SIG-M5 treated with dmso at 0.1 percent for 504 hours (cell line): ENCODE data around the gene MN1.

Experiments used
- DNase-seq: peaks from one replicate; lab custom pipeline; 2025; ENCODE audit not compliant: unreplicated experiment; lab: John Stamatoyannopoulos, UW

Gene MN1

DNA sequence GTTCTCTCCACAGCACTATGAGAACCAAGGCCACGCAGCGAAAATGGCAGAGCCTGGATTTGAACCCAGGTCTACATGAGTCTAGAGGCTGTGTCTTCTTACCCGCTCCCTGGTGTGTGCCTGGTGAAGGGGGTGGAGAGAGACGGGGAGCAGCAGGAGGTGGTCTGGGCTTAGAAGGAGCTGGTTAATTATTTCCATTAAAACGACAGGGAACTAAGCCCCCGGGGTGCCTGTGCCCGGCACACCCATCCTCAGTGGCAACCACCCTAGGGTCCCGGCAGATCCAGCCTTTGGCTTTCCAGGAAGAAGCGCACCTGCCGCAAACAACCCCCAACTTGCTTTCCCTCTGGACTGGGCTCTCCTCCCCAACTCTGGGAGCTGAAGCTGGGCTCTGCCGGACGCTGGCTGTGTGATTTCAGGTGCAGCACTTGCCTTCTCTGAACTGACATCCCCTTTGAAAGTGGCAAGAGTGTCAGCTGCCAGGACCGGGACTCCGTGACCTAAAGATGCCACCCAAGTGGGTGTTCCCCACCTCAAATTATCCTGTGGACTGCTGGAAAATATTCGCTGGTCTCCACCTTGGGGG lies 35.8 kb downstream of the MN1 start:
- DNase-seq = no peak

DNA sequence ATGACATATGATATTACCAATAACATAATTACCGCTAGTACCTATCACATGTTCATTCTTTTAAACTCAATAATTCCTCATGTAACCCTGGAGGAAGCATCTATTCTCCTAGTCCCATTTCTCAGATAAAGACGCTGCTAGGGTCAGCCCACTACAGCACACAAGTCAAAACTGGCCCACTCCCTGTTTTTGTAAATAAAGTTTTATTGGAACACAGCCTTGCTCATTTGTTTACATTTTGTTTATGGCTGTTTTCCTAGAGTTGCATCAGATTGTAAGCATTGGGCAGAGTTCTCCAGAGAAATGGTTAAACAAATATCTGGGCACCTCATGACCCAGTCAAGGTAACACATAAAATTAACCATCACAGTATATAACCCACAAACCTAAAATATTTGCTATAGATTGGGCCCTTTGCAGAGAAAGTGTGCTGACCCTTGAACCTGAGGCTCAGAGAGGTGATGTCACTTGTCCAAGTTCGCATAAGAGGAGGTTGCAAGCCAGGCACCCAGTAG lies 36.8 kb downstream of the MN1 start:
- DNase-seq = no peak

- DNase-seq = no peak
Measured at GRCh38 chr22:27761665-27762064, 39.9 kb downstream of the MN1 start.

DNA sequence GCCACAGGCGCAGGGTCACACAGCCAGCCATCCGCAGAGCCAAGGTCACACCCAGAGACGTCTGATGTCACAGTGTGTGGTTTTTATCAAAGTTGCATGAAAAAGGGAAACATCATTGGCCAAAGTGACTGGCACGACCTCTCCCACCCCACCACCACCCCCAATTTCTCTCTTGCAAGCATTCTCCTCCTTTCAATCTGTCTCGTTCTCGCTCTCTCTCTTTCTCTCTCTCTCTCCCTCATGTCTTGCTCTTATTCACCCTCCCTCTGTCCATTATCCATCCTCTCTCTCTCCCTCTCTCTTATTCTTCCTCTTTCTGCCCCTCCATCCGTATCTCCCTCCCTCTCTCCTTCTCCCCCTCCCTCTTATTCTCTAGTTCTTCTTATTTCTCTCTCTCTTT lies 40.6 kb downstream of the MN1 start:
- DNase-seq = no peak

- no peak for DNase-seq
Measured at GRCh38 chr22:27760474-27760873, 41.1 kb downstream of the MN1 start.

- no peak for DNase-seq
Measured at GRCh38 chr22:27757928-27758525, 43.5 kb downstream of the MN1 start.

DNA sequence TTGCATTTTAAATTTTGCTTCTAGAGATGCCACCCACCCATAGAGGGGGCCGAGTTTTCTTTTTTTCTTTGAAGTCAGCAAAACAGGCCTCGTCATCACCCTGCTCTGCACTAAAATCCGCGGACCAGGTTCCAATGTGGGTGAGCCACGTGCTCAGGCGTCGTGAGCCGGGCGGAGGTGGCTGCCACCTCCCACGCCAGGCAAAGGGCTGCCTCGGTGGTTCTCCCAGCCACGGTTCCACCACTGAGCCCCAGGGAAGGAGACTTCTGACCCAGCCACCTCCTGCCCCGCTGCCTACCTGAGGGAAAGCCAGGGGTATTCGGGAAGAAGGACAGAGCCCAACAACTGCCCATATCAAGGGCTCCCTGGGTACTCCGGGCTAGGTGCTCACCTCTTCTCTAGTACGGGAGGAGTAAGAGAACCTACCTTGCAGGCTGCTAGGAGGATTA lies 45.3 kb downstream of the MN1 start:
- DNase-seq = no peak

DNA sequence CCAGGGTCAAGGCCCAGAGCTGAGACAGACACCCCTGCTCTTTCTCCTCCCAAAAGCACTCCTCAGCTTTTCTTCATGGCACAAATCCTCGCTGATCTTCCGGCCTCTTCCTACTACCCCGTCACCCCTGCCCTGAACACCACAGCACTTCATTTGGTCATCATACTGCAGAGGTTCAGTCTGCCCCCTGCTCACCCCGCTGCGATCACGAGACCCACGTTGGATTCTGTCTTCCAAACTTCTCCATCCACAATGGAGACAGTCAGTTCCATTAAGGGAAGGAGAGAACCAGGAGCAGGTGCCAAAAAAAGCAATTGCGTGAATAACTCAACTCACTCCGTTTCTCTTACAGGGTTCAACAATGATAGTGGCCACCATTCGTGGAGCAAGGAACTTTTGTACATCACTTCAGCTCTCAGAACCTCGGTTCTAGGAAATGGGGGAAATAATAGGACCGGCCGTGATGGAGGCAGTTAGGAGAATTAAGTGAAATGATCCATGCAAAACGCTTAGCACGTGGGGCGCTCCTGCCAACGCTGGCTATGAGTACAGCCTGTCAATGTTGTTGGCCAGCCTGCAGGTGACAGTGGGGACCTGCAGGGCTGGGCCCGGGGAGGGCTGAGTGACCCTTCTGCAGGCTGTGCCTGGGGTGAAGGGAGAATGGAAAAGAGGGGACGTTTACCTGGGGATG lies 45.9 kb downstream of the MN1 start:
- DNase-seq = no peak

- DNase-seq = no peak
Measured at GRCh38 chr22:27754888-27755480, 46.6 kb downstream of the MN1 start.

DNA sequence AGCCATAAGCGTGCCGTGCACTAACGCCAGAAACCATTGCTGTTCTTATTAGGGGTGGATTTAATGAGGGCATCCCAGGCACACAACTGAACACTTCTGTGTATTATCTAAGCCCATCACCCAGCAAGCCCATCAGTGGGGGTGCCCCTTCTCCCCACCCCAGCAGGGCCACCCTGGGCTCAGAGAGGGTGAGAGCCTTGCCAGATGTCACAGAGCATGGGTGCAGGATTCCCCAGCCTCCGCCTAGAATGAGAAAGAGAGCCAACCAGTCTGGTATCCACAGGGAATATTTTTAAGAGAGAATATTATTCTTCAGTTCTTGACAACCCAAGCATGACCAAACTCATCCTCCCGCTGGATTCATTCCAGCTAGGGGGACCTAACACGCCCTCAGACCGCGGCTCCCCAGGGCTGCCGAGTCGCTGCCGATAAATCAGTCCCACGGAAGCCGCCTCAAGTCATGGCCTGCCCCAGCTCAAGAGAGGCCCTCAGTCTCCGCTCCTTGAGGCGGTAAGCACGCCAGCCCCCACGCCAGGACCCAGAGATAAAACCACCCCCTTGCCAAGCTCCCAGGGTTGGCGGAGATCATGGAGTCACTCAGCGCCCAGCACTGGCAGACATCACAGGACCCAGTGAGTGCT lies 47.2 kb downstream of the MN1 start:
- DNase-seq = no peak

- DNase-seq = no peak
Measured at GRCh38 chr22:27752771-27753170, 48.8 kb downstream of the MN1 start.

GRCh38 chr22:27752141-27752540 lies 49.4 kb downstream of the MN1 start:
- DNase-seq = no peak

DNA sequence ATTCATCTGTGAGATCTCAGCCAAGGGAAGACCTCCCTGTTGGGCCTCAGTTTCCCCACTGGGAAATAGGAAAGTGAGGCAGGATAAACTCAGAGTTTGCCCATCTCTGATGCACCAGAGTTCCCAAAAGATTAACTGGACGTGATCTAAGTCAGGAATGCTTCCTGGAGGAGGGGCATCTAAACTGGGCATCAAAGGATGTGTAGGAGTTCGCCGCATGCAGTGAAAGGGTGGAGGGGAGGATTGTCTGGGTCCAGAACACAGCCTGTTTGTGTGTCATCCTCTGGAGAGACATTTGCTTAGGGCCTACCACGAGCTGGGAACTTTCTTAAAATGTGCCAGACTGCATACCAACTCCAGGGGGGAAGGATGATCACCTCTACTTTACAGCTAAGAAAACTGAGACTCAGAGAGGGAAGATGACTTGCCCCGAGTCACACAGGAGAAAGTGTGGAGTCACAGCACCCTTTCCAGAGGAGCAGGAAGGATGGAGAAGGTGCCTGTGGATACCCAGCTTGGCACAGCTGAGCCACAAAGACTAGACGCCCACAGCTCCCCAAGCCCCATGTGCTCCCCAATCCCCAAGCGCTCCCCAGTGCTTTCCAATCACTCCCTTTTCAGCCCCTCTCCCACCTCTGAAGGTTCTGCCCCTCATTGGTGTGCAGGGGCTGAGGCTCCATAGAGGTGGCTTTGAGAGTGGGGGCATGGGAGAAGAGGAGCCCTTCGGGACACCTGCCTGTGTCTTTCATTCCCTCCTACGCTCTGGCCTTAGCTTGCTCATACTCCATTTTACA lies 50.1 kb downstream of the MN1 start:
- no peak for DNase-seq

DNA sequence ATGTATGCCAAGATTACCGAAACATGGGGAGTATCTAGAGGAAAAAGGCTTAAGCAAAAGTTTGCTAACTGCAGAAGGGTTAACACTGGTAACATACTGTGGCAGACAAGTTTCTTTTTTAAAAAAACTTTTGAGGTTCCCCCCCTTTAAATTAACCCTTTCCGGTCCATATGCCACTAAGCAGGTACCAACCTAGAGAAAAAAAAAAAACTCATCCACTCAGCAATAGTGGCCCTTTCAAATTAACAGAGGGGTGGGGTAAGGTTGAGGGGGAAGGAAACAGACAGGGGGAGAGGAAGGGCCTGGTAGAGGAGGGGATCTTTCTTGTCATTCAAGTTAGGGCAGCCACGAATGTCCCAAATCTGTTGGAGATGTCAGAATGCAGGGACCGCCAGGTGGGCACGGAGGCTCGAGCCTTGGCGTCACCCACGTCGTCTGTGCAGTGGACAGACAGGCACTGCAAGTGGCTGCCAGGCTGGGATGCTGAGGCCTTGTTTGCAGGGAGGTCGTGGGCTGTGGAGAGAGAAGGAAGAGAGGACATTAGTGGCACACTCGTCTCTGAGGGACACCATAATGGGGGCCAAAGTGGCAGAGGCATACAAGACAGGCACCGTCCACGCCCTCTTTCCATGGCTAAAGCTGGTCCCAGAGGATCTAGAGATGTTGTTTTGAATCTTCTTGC lies 50.8 kb downstream of the MN1 start:
- no peak for DNase-seq

GRCh38 chr22:27749597-27750225 lies 51.8 kb downstream of the MN1 start:
- no peak for DNase-seq

DNA sequence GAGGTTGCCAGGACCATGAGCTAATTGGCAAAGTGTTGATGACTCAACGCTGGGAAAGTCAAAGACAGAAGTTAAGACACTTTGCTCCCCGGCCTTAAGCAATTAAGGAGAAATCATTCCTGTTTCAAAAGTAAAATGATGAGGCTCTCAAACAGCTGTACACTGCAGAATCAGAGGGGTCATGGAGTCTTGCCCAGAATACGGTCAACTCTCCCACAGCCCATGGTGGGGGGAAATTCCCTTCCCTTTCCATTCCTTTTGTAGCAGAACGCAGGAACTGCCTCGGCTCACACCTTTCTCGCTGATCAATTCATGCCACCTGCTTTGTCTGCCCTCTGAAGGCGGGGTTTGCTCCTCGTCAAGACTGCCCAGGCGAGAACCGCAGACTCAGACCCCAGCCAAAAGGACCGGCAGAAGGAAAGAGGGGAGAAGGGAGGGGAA lies 52.8 kb downstream of the MN1 start:
- DNase-seq = peak; percentile 3

GRCh38 chr22:27748349-27748748 lies 53.2 kb downstream of the MN1 start:
- no peak for DNase-seq

DNA sequence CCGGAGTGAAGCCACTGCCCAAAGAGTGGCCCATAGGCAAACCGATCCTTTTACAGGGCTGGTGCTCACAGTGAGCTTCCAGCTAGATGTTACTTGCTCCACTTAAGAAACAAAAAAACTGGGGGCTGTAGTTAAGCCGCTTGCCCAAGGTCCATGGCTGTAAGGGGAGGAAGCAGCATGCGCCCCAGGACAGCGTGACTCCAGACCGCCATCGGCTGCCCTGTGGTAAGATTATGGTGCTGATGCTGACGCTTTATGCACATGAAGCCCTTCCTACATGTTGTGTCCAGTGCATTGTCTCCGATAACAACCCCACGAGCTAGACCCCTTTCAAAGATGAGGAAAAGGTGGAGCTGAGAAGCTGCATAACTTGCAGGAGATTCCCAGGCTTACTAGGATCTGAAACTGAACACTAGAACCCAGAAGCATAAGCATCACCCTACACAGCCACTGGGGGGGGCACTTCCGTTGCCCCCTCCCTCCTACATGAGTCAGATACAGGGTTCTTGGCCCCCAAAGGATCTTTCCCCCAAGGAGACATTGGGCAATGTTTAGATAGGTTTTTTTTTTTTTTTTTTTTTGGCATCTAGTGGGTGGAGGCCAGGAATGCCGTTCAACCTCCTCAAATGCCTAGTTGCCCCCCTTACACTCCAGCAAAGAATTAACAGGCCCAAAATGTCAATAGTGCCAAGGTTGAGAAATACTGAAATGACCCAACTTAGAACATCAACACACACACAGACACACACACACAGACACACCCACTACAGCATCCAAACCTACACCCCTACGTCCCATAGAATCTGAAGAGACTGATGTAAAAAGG lies 53.9 kb downstream of the MN1 start:
- DNase-seq = peak; percentile 2

DNA sequence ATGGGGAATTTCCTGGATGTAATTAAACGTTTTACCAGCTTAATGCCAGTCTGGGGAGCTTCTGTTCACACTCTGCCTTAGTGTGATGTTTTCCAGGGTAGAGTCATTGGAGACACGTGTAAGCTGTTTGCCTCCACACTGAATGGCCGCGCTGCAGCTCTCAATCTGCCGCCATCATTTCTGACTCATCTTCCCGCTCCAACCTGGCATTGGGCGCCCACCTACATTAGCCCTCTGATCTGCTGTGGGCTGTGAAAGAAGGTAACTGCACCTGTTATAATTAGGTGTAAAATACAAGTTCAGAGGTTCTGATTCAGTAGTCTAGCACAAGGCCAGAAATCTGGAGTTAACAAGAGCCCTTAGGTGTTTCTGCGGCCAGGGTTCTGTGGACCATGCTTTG lies 54.6 kb downstream of the MN1 start:
- DNase-seq = no peak
